Measurements from ENCODE around the gene PDXDC1.

DNA sequence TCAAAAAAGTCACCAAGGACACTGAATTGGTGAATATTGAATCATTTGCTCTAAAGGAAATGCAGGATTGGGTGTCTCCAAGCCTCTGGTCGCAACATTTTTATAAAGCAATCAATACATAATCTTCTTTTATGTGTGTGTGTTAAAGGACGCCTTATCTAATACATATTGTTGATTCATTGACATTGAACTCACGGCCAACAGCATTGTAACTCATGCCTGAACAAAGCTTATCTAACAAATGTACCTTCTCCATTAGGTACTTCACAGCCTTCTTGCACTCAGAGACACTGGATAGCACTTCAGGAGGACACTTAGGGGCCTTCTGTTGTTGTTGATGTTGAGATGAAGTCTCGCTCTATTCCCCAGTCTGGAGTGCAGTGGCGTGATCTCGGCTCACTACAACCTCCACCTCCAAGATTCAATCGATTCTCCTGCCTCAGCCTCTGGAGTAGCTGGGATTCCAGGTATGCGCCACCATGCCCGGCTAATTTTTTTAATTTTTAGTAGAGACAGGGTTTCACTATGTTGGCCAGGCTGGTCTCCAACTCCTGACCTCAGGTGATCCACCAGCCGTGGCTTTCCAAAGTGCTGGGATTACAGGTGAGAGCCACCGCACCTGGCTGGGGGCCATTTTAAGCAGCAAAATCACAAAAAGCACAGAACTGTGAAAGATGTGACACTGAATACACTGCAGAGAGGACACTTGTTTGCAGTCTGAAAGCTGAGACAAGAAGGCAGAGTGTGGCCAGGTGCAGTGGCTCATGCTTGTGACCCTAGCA is 13.2 kb upstream of the PDXDC1 start:
- TF ChIP-seq POLR2AphosphoS5 (IDR thresholded peaks at IDR 0.05; ENCODE audit: low read depth) (no peak), GABPA (IDR thresholded peaks at IDR 0.05; ENCODE audit: low read depth) (no peak), SPI1 (IDR thresholded peaks at IDR 0.05; ENCODE audit: borderline replicate concordance, low read depth) (no peak)
- TF ChIP-seq, protein P1, sequence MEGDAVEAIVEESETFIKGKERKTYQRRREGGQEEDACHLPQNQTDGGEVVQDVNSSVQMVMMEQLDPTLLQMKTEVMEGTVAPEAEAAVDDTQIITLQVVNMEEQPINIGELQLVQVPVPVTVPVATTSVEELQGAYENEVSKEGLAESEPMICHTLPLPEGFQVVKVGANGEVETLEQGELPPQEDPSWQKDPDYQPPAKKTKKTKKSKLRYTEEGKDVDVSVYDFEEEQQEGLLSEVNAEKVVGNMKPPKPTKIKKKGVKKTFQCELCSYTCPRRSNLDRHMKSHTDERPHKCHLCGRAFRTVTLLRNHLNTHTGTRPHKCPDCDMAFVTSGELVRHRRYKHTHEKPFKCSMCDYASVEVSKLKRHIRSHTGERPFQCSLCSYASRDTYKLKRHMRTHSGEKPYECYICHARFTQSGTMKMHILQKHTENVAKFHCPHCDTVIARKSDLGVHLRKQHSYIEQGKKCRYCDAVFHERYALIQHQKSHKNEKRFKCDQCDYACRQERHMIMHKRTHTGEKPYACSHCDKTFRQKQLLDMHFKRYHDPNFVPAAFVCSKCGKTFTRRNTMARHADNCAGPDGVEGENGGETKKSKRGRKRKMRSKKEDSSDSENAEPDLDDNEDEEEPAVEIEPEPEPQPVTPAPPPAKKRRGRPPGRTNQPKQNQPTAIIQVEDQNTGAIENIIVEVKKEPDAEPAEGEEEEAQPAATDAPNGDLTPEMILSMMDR (IDR thresholded peaks at IDR 0.05; ENCODE audit: insufficient read depth, low read length), result no peak
- TF ChIP-seq, protein P2, sequence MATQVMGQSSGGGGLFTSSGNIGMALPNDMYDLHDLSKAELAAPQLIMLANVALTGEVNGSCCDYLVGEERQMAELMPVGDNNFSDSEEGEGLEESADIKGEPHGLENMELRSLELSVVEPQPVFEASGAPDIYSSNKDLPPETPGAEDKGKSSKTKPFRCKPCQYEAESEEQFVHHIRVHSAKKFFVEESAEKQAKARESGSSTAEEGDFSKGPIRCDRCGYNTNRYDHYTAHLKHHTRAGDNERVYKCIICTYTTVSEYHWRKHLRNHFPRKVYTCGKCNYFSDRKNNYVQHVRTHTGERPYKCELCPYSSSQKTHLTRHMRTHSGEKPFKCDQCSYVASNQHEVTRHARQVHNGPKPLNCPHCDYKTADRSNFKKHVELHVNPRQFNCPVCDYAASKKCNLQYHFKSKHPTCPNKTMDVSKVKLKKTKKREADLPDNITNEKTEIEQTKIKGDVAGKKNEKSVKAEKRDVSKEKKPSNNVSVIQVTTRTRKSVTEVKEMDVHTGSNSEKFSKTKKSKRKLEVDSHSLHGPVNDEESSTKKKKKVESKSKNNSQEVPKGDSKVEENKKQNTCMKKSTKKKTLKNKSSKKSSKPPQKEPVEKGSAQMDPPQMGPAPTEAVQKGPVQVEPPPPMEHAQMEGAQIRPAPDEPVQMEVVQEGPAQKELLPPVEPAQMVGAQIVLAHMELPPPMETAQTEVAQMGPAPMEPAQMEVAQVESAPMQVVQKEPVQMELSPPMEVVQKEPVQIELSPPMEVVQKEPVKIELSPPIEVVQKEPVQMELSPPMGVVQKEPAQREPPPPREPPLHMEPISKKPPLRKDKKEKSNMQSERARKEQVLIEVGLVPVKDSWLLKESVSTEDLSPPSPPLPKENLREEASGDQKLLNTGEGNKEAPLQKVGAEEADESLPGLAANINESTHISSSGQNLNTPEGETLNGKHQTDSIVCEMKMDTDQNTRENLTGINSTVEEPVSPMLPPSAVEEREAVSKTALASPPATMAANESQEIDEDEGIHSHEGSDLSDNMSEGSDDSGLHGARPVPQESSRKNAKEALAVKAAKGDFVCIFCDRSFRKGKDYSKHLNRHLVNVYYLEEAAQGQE (IDR thresholded peaks at IDR 0.05; ENCODE audit: insufficient replicate concordance, low read depth), result no peak

All from HL-60 (cell line).